HEK293 (cell line): Measurements from ENCODE around the gene AGAP3.

ENCODE experiments used
- CTCF ChIA-PET: fragments of 350-600 bp; formaldehyde crosslinking; extraction: SDS; loops from one replicate; lab custom pipeline; 2021; ENCODE audit warnings: antibody characterized with exemption; lab: Yijun Ruan, JAX
- POLR2A ChIA-PET: fragments of 300-600 bp; formaldehyde crosslinking; extraction: SDS; loops from one replicate; lab custom pipeline; 2020; ENCODE audit warnings: antibody characterized with exemption, inconsistent platforms; lab: Yijun Ruan, JAX
- H3K27ac ChIP-seq: fragments of 200-500 bp; sonication (Bioruptor generic); 2 replicates; pipeline ENCODE4 v1.5.1; 2014; ENCODE audit warnings: low read depth, low read length, control low read depth, inconsistent platforms; ENCODE audit errors: extremely low read depth
- H3K36me3 ChIP-seq, 2 experiments: fragments of 200-500 bp in 1 of 2; sonication (Bioruptor generic) in 1 of 2; 1 replicate in 1 of 2; 2 replicates in 1 of 2; pipeline ENCODE4 v1.5.1; 2014 to 2017; ENCODE audit warnings: inconsistent platforms in 2 of 2, low read length in 2 of 2; ENCODE audit not compliant: control insufficient read depth in 2 of 2, insufficient read depth in 1 of 2
- H3K4me1 ChIP-seq: fragments of 200-500 bp; sonication (Bioruptor generic); 2 replicates; pipeline ENCODE4 v1.5.1; 2014; ENCODE audit warnings: mild to moderate bottlenecking, low read length, inconsistent platforms; ENCODE audit not compliant: control insufficient read depth, insufficient read depth
- H3K4me3 ChIP-seq: 2 replicates; pipeline ENCODE4 v1.5.1; 2011; ENCODE audit warnings: low read depth, mild to moderate bottlenecking, control low read depth, low read length, moderate library complexity
- H3K9me3 ChIP-seq: fragments of 200-500 bp; sonication (Bioruptor generic); 2 replicates; pipeline ENCODE4 v1.5.1; 2014; ENCODE audit warnings: low read depth, low read length, inconsistent platforms; ENCODE audit not compliant: control insufficient read depth, insufficient read depth
- INSM2 ChIP-seq: fragments of 450-650 bp; formaldehyde crosslinking; IDR thresholded peaks from 2 replicates; pipeline ENCODE4 v1.5.1; 2016; ENCODE audit warnings: missing biosample characterization, missing genetic modification characterization
- KLF1 ChIP-seq: fragments of 450-650 bp; formaldehyde crosslinking; IDR thresholded peaks from 2 replicates; pipeline ENCODE4 v1.5.1; 2016; ENCODE audit warnings: missing biosample characterization, missing genetic modification characterization
- KLF8 ChIP-seq: fragments of 450-650 bp; formaldehyde crosslinking; IDR thresholded peaks from 2 replicates; pipeline ENCODE4 v1.5.1; 2016; ENCODE audit warnings: missing biosample characterization, missing genetic modification characterization
- MEIS1 ChIP-seq: sonication (generic); formaldehyde crosslinking; IDR thresholded peaks from 2 replicates; pipeline ENCODE4 v1.8.1; 2022; ENCODE audit warnings: missing genetic modification reagents, mild to moderate bottlenecking, borderline replicate concordance
- OVOL3 ChIP-seq: fragments of 450-650 bp; formaldehyde crosslinking; IDR thresholded peaks from 2 replicates; pipeline ENCODE4 v1.5.1; 2016; ENCODE audit warnings: missing biosample characterization, missing genetic modification characterization
- PRDM6 ChIP-seq: fragments of 450-650 bp; formaldehyde crosslinking; IDR thresholded peaks from 2 replicates; pipeline ENCODE4 v1.5.1; 2017; ENCODE audit warnings: missing biosample characterization, missing genetic modification characterization
- SP3 ChIP-seq: fragments of 450-650 bp; formaldehyde crosslinking; IDR thresholded peaks from 2 replicates; pipeline ENCODE4 v1.5.1; 2016; ENCODE audit warnings: missing biosample characterization, missing genetic modification characterization
- ZBTB20 ChIP-seq: fragments of 450-650 bp; formaldehyde crosslinking; IDR thresholded peaks from 2 replicates; pipeline ENCODE4 v1.5.1; 2016; ENCODE audit warnings: missing biosample characterization, missing genetic modification characterization
- ZBTB49 ChIP-seq: fragments of 450-650 bp; formaldehyde crosslinking; IDR thresholded peaks from 2 replicates; pipeline ENCODE4 v1.5.1; 2016; ENCODE audit warnings: missing biosample characterization, missing genetic modification characterization, low read depth
- ZEB2 ChIP-seq: fragments of 450-650 bp; formaldehyde crosslinking; IDR thresholded peaks from 2 replicates; pipeline ENCODE4 v1.5.1; 2016; ENCODE audit warnings: missing biosample characterization, missing genetic modification characterization
- ZNF214 ChIP-seq: fragments of 450-650 bp; formaldehyde crosslinking; IDR thresholded peaks from 2 replicates; pipeline ENCODE4 v1.5.1; 2017; ENCODE audit warnings: missing biosample characterization, mild to moderate bottlenecking, missing genetic modification characterization, borderline replicate concordance
- ZNF23 ChIP-seq: fragments of 450-650 bp; formaldehyde crosslinking; IDR thresholded peaks from 2 replicates; pipeline ENCODE4 v1.5.1; 2016; ENCODE audit warnings: missing biosample characterization, missing genetic modification characterization, borderline replicate concordance
- ZNF239 ChIP-seq: fragments of 450-650 bp; formaldehyde crosslinking; IDR thresholded peaks from 2 replicates; pipeline ENCODE4 v1.5.1; 2016; ENCODE audit warnings: missing biosample characterization, missing genetic modification characterization
- ZNF26 ChIP-seq: fragments of 450-650 bp; formaldehyde crosslinking; IDR thresholded peaks from 2 replicates; pipeline ENCODE4 v1.5.1; 2016; ENCODE audit warnings: missing biosample characterization, missing genetic modification characterization
- ZNF544 ChIP-seq: fragments of 450-650 bp; formaldehyde crosslinking; IDR thresholded peaks from 2 replicates; pipeline ENCODE4 v1.5.0; 2017; ENCODE audit warnings: missing biosample characterization, missing genetic modification characterization
- ZNF610 ChIP-seq: fragments of 450-650 bp; formaldehyde crosslinking; IDR thresholded peaks from 2 replicates; pipeline ENCODE4 v1.5.1; 2016; ENCODE audit warnings: missing biosample characterization, missing genetic modification characterization, borderline replicate concordance
- ZNF701 ChIP-seq: fragments of 450-650 bp; formaldehyde crosslinking; IDR thresholded peaks from 2 replicates; pipeline ENCODE4 v1.5.1; 2016; ENCODE audit warnings: missing biosample characterization, missing genetic modification characterization
- ZNF704 ChIP-seq: fragments of 450-650 bp; formaldehyde crosslinking; IDR thresholded peaks from 2 replicates; pipeline ENCODE4 v1.5.1; 2016; ENCODE audit warnings: missing biosample characterization, missing genetic modification characterization
- ZNF776 ChIP-seq: fragments of 450-650 bp; formaldehyde crosslinking; IDR thresholded peaks from 2 replicates; pipeline ENCODE4 v1.5.0; 2017; ENCODE audit warnings: missing biosample characterization, missing genetic modification characterization, borderline replicate concordance
- ZNF837 ChIP-seq: fragments of 450-650 bp; formaldehyde crosslinking; IDR thresholded peaks from 2 replicates; pipeline ENCODE4 v1.5.1; 2016; ENCODE audit warnings: missing biosample characterization, missing genetic modification characterization
- TF ChIP-seq, protein P1 (sequence below): fragments of 450-650 bp; IDR thresholded peaks from 2 replicates; pipeline ENCODE4 v1.5.1; 2018; ENCODE audit warnings: missing biosample characterization, missing genetic modification characterization

AGAP3 gene

GRCh38 chr7:151082141-151083070, 3.9 kb upstream of the AGAP3 start (continued):
- TF ChIP-seq KLF1 (tag by site-specific recombination) (peak; percentile 77; the same call in 1 of the 2 replicates), KLF8 (tag by site-specific recombination) (peak; percentile 83), PRDM6 (tag by site-specific recombination) (no peak)

DNA sequence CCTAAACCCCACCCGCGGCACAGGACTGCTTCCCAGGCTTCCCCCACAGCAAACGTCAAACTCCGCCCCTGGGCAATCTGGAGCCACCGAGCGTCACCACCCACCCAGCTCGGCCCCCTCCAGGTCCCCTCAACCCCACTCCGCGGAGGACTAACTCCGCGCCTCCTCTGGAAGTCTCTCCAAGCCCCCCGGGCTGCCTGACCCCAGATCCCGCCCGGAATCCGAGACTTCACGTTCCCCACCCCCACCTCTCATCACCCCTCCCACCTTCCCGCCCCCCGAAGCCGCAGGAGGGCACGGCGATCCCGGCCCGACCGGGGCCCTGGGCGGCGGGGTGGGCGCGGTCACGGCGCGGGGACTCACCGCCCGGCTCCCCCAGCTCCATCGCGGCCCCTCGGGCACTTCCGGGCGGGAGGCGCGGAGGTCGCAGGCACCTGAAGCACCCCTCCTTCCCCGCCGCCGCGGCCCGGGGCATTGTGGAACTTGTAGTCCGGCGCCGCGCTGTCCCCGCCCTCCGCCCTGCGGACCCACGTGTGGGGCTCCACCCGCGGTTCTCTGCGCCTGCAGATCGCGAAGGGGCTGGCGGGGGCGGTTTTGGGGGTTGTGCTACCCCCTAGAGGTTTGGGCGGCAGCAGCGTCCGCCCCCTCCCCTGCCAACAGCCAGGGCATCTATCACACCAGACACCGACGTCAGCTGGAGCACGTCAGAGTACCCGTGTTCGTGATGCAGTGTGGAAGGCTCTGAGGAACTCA, 3.0 kb upstream of the AGAP3 start, which contains the start of gene TMUB1:
TMUB1 (minus strand) TSS at position 423 of the 753 bp plus-strand sequence. CDS start 930 bp downstream, outside the sequence.
- H3K4me1 ChIP-seq, result peaks cover 7% of the 10 kb centered on the region; the same call in 1 of the 2 replicates
- ChIA-PET POLR2A (interaction anchor here (1.0 to 3.0 kb wide), 2 partner anchors 18 to 55 kb away, joined by 3 to 16 read pairs; partner anchors contain the start of gene ABCB8), CTCF (interaction anchor here (0.6 to 2.2 kb wide), 7 partner anchors 8 to 121 kb away, joined by 3 to 7 read pairs (median 3); no protein-coding TSS in a partner anchor)
- peaks cover 0 to 18% of the 10 kb centered on the region in 2 experiments; a peak in 1 of 3 replicates for H3K36me3 ChIP-seq
- no peaks in the 10 kb centered on the region for H3K9me3 ChIP-seq
- peak within 1 kb of the TSS; percentile 74 for H3K4me3 ChIP-seq
- peak within 1 kb of the TSS; percentile 75; the same call in 1 of the 2 replicates for H3K27ac ChIP-seq
- TF ChIP-seq ZNF701 (tag by site-specific recombination) (no peak), ZEB2 (tag by site-specific recombination) (peak; percentile 38; the same call in 1 of the 2 replicates), MEIS1 (CRISPR knock-in tag) (no peak), ZNF610 (tag by site-specific recombination) (no peak), ZNF704 (tag by site-specific recombination) (no peak), ZNF26 (tag by site-specific recombination) (no peak), ZNF776 (tag by site-specific recombination) (no peak), ZNF23 (tag by site-specific recombination) (no peak), ZBTB49 (no peak), ZNF837 (tag by site-specific recombination) (no peak), SP3 (tag by site-specific recombination) (peak; percentile 95), OVOL3 (tag by site-specific recombination) (no peak), ZNF214 (tag by site-specific recombination) (no peak), INSM2 (no peak), ZNF544 (tag by site-specific recombination) (no peak), ZNF239 (tag by site-specific recombination) (no peak), ZBTB20 (tag by site-specific recombination) (peak; percentile 43)
- TF ChIP-seq, protein P1, sequence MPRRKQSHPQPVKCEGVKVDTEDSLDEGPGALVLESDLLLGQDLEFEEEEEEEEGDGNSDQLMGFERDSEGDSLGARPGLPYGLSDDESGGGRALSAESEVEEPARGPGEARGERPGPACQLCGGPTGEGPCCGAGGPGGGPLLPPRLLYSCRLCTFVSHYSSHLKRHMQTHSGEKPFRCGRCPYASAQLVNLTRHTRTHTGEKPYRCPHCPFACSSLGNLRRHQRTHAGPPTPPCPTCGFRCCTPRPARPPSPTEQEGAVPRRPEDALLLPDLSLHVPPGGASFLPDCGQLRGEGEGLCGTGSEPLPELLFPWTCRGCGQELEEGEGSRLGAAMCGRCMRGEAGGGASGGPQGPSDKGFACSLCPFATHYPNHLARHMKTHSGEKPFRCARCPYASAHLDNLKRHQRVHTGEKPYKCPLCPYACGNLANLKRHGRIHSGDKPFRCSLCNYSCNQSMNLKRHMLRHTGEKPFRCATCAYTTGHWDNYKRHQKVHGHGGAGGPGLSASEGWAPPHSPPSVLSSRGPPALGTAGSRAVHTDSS (tag by site-specific recombination), result no peak
